Fibroblast of skin of scalp (primary cell): ENCODE data around the gene ANKDD1B.
A peak's percentile ranks its signal among the peaks of the same experiment; 100 is the strongest.

Experiments used
- DNase-seq: peaks from one replicate; pipeline ENCODE4 v3.0.0-alpha.2; 2013

The ANKDD1B gene

GRCh38 chr5:75616971-75617621, 5.8 kb downstream of the ANKDD1B start:
- DNase-seq = no peak

- DNase-seq = peak; percentile 85
Measured at GRCh38 chr5:75617736-75618352, 6.6 kb downstream of the ANKDD1B start.

DNA sequence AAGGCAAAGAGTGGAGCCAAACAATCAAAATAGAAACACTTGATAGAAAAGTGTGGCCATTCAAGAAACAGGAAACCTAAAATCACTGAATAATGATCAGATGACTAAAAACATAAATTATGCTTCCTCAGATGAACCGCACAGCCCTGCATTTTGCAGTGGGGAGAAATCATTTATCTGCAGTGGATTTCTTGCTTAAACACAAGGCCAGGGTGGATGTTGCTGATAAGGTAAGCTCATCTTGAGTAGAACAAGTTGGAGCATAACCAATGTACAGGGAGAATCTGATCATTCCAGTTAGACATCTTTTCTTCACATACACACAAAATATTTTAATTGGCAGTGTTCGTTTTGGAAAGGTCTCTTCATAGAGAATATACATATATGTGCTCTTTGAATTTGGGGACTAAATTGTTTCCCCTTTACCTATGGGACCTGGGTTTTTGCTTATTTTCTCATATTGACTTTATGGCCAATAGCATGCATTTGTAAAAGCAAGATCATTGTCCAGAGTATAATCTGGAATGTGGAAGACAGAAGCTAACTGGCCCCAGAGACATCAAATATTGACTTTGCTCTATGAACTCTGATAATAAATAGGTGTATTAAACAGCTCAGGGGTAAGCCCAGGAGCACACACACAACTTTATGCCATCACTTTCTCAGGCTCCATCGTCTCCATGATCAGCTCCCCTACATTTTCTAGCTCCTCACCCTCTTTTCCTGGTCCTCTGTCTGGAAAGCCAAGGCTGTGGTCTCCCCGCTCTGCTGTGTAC, 9.1 kb downstream of the ANKDD1B start:
- no peak for DNase-seq

DNA sequence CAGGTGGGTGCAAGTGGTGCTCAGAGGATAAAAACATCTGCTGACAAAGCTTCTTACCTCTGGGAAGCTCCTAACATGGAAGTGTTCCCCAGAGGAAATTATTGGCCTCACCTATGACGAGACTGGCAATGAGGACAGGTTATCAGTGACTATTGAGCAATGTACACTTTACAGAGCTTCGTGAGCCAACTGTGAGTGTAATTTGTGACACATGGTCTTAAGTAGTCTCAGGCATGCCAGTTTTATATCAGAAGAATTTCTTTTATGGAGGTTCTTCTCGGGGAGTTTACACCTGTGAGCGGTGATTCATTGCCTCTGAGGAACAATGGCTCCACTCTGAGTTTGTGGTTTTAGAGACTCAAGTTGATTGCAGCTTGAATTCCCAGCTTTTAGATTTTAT, 11.3 kb downstream of the ANKDD1B start:
- no peak for DNase-seq

DNA sequence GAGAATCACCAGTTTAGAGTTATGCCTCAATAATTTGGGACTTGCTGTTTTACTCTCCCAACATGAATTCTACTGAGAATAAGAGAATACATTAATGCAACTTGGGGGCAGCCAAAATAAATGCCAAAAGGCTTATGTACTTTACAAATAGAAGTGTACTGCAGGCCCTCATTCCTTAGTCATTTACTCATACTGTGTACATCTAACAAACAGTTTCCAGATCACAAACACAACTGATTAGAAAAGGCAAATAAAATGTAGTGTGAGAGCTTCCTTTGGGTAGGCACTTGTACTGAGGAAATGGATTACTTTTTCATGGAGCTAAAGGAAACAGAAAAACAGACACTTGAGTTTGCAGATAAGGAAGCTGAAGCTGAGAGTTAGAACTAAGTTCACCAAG, 12.6 kb downstream of the ANKDD1B start:
- DNase-seq = peak; percentile 28

DNA sequence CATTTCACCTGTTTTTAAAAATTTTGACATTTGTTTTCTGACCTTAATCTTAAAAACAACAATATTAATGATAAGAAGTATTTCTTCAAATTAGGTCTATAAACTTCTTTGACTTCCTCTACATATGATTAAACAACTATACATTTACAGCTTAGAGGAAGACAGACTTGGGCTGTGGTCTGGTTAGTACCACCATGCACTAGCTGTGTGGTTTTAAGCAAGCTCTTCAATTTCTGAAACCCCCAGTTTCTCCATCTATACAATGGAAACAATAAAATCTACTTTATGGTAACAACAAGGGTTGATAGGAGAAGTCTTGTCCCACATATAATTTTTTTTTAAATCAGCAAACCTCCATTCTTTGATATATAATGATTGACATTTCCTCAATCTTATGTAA, 15.7 kb downstream of the ANKDD1B start:
- DNase-seq = no peak

DNA sequence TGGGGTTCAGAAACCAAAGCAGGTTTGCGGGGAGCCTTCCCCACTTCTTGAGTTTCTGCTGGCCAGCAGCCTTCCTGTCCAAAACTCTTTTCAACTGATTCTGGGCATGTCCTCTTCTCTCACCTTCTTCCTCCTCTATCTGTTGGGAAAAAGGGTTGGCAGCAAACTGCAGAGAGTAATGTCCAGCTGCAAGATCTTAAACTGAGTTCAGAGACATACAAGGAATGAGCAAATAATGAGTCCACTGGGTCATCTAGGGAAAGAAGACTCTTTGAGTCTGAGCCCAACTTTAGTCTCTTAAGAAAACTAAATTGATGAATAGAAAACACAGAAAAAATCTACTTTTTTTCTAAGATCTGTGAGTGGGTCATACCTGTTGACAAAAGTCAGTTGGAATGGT, 16.5 kb downstream of the ANKDD1B start:
- no peak for DNase-seq

DNA sequence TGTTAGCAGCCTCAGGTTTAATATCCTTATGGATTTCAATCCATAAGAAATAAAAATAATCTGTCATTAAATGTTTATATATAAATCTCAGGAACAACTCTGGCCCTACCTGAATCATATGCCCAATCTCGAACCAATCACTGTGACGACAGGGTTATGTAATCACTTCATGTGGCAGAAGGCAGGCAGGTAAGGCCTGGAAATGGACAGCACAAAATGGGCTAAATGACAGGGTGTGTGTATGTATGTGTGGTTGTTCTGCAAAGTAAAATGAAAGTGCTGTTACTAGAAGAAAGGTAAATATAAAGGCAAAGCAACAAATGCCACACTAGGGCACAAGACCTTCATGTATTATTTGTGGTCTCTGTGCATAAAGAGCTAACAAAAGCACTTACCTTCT, 19.6 kb downstream of the ANKDD1B start:
- DNase-seq = no peak

DNA sequence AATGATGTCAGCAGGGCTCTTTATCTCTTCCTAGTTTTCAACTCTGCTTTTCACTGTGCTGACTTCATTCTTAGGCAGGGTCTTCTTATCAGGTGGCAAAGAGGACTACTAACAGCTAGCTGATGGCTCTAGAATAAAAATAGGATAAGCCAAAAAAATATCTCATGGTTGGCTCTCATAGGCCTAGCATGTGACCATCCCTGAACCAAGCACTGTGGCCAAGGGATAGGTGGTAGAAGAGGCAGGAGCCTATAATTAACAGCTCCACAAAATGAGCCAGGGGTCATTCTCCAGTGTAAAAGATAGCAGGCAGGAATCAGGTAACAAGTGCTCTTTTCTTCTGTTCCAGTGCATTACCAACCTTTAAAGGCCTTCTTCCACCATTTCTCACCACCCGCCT, 21.1 kb downstream of the ANKDD1B start:
- DNase-seq = no peak

GRCh38 chr5:75637949-75638348, 26.7 kb downstream of the ANKDD1B start:
- no peak for DNase-seq

DNA sequence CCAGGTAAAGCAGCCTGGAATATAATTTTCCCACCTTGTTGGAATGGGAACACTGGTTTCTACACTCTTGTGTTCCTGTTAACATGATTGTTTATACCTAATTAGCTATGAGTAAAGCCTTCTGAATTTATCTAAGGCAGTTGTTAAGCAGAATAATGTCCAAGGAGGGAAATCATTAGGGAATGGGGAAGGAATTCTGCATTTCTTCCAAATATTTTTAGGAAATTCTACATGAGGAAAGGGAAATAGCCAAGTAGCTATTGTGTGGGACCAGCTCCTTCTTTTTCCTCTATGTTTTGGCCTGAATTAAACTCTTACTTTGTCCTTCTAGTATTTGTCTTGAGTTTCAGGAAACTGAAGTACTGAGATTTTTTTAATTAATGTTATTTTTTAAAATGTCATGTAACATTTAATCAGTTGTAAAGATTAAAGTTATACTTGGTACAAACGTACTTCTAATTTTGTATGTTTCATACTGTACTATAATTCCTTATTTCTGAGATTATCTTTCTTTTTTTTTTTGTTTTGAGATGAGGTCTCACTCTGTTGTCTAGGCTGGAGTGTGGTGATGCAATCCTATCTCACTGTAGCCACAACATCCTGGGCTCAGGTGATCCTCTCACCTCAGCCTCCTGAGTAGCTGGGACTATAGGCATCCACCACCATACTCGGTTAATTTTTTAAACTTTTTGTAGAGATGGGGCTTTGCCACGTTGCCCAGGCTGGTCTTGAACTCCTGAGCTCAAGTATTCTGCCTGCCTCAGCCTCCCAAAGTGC, 28.5 kb downstream of the ANKDD1B start:
- no peak for DNase-seq

DNA sequence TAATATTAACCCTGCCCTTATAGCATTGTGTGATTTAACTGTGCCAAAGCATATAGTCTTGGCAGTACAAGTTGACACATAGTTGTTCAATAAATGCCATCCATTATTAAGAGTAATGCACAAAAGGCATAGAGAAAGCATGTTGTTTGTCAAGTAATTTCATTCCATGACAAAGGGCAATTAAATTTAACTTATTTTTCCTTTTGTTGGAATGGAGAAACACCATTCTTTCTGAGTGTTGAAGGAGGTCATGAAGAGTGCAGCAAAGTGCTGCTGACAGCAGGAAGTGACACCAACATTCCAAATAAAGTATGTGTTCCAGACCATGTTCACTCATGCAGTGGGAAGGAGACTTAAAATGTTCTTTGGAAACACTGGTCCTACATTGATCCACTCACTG, 29.1 kb downstream of the ANKDD1B start:
- DNase-seq = peak; percentile 88

GRCh38 chr5:75640826-75641225, 29.6 kb downstream of the ANKDD1B start:
- no peak for DNase-seq

DNA sequence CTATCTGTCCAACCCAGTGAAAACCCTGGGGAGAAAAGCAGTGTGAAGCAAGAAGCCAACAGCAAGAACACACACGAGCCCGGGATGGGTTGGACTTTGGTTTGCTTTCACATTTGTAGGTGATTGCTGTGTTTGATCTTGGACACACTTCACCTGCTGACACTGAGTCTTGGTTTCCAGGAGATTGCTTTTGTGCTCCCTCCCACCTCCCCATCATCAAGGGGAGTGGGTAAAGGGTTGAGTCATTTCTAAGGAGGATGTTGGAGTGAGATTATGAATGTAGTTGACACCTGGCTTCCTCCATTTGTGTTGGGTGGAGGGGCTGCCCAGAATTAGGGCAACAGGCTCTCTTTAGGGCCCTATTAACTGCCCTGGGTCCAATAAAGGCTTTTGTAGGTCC, 37.5 kb downstream of the ANKDD1B start:
- DNase-seq = no peak

GRCh38 chr5:75651575-75652238, 40.5 kb downstream of the ANKDD1B start:
- no peak for DNase-seq

DNA sequence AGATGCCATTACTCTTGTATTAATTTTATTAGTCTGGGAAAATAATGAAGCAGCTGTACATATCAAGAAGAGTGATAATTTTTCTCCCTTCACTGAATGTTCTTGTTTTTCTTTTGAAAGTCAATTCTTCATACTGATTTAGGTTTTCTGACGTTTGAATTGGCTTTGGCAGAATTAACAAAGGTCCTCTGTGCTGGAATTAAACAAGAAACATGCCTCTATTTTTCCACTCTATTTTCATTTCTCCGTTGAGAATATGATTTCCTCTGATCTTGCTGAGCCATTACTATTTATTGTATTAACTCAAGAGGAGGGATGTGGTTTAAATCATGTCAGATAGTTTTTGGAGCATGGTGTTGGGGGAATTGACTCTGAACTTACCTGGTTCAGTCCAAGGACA, 42.3 kb downstream of the ANKDD1B start:
- no peak for DNase-seq

- DNase-seq = no peak
Measured at GRCh38 chr5:75654693-75655295, 43.5 kb downstream of the ANKDD1B start.

GRCh38 chr5:75656311-75657003, 45.2 kb downstream of the ANKDD1B start:
- peak; percentile 35 for DNase-seq

DNA sequence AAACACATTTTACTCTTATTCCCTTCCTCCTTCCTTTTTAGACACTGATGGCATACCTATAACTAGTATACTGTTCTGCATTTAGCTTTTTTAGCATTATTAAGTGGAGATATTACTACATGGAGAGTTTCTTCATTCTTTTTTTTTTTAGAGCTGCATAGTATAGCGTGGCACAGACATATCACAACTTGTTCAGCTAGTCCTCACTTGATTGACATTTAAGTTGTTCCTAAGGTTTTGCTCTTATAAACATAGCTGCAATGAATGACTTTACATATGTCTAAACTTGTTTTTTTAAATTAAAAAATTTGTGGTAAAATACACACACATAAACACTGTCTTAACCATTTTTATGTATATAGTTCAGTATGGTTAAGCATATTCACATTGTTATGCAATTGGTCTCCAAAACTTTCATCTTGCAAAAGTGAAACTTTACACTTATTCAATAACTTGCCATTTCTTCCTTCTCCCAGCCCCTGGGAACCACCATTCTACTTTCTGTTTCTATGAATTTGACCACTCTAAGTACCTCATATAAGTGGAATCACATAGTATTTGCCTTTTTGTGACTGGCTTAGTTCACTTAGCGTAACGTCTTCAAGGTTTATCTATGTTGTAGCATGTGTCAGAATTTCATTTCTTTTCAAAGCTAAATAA, 48.7 kb downstream of the ANKDD1B start:
- DNase-seq = no peak

DNA sequence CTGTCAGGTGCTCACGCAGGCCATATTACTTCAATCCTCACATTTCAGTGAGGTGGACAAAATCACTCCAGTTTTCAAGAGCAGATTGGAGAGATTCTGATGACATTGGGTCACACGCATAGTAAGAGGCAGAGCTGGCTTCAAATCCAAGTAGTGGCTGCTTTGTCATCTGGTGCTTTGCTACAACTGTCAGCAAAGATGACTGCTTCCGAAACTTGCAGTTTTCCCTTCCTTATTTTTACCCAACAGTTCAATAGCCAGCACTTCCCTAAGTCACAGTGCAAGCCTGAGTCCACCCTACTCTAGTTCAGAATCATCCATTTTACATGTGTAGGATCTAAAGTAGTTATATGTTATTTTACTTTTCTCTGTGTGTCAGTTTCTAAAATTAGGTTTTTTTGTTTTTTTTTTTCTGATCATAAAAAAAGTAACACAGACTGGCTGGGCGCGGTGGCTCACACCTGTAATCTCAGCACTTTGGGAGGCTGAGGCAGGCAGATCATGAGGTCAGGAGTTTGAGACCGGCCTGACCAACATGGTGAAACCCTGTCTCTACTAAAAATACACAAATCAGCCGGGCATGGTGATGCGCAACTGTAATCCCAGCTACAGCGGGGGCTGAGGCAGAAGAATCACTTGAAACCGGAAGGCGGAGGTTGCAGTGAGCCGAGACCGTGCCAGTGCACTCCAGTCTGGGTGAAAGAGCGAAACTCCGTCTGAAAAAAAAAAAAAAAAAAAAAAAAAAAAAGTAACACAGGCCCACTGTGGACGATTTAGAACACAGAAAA, 49.6 kb downstream of the ANKDD1B start:
- DNase-seq = no peak
